ENCODE results near the gene MICA. TPM values are rescaled to one million over a fixed set of nuclear protein-coding genes. Genes with fewer than 3 reads are reported as not detected.
"Not testable (repeated sequence)": the region's sequence is repeated elsewhere in the genome, so short reads cannot be mapped to it uniquely, and the experiment has no call there.

Gene MICA
- polyA plus RNA-seq, 1 donor from 2014 or later: 9.2 TPM

DNA sequence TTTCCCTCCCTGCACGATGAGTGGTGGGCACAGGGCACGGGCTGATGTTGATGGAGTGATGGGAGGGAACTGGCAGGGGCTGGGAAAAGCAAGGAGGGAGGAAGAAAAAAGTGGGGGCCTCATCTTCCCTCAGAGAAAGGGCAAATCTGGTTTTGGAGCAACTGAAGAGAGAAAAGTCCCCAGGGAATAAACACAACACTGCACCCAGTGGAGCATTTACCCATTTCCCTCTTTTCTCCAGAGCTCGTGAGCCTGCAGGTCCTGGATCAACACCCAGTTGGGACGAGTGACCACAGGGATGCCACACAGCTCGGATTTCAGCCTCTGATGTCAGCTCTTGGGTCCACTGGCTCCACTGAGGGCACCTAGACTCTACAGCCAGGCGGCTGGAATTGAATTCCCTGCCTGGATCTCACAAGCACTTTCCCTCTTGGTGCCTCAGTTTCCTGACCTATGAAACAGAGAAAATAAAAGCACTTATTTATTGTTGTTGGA is 11.4 kb downstream of the MICA start:
- no peak overlapping the region for H3K4me3 Mint-ChIP-seq
- H3K36me3 Mint-ChIP-seq: peaks cover 15% of the 10 kb centered on the region
- H3K9me3 Mint-ChIP-seq: peaks cover 0 to 3% (median 0%) of the 10 kb centered on the region in 3 donors
- peaks cover 0 to 9% (median 4%) of the 10 kb centered on the region in 3 donors for H3K4me1 Mint-ChIP-seq
- H3K27me3 Mint-ChIP-seq: no peaks in the 10 kb centered on the region
- H3K27ac Mint-ChIP-seq: peak overlapping the region in 1 of 3 donors; percentile 50

DNA sequence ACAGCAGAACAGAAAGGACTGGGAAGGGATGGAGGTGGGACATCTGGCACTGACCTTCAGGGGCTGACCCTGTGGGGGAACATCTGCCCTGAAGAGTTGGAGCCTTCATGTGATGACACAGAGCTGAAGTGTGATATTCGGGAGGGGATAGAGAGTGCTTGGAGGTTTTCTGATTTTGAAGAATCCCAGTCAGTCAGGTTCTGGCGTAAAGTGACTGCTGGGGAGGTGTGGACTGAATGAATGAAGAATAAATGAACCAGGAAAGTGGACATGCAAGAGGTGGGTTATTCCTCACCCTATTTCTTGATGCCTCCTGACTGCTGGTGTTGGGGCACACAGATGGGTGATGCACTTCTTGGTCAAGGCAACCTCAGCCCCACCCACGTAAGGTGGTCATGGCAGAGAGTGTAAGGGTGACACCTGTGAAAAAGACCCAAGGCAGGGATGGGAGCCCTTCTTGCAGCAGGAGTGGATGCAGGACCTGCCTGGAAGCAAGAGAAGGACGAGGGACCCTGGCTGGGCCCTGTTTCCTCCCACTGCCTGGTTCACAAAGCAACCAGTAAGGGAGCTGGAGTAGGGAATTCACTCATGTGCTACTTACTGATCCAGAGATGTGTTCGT is 13.1 kb downstream of the MICA start:
- Mint-ChIP-seq H3K36me3 (peaks cover 13% of the 10 kb centered on the region), H3K4me1 (peaks cover 3 to 8% (median 8%) of the 10 kb centered on the region in 3 donors), H3K4me3 (peak overlapping the region in 1 of 4 donors; percentile 55), H3K27ac (no peak overlapping the region), H3K27me3 (no peaks in the 10 kb centered on the region), H3K9me3 (peaks cover 0 to 3% (median 0%) of the 10 kb centered on the region in 3 donors)

DNA sequence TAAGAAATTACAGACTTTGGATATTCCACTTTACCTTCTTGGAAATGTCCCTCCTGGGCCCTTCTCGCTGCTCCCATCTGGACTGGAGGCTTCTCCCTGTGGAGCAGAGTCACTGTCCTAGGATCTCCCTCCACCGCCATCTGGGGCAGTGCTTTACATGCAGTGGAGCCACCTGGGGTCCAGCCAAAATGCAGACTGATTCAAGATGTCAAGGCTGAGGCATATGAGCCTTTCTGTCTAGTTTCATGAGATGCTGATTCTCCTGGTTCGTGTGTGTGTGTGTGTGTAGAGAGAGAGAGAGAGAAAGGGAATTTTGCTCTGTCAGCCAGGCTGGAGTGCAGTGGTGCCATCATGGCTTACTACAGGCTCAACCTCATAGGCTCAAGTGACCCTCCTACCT is 14.9 kb downstream of the MICA start:
- no peak overlapping the region for H3K27ac Mint-ChIP-seq
- H3K9me3 Mint-ChIP-seq: peaks cover 0 to 3% (median 0%) of the 10 kb centered on the region in 3 donors
- H3K4me1 Mint-ChIP-seq: peaks cover 16 to 22% (median 19%) of the 10 kb centered on the region in 3 donors
- H3K27me3 Mint-ChIP-seq: no peaks in the 10 kb centered on the region
- peaks cover 13% of the 10 kb centered on the region for H3K36me3 Mint-ChIP-seq
- H3K4me3 Mint-ChIP-seq: no peak overlapping the region

DNA sequence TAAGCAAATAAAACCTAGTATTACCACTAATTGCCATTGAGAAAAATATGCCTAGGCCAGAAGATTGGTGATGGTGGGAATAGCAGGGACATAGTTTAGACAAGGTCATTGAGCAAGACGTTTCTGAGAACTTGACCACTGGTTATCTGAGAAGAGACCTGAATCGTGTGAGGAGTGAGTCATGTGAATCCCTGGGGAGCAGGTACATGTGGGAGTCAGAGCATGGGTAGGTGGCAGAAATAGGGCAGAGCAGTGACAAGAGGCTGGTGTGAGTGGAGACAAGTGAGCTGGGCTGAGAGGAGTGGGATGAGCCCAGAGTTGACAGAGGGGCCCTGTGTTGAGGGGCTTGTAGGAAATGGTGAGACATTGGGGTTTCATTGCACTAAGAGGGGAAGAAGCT is 16.4 kb downstream of the MICA start:
- Mint-ChIP-seq H3K36me3 (peaks cover 13% of the 10 kb centered on the region), H3K4me1 (peaks cover 29 to 33% (median 29%) of the 10 kb centered on the region in 3 donors), H3K4me3 (no peak overlapping the region), H3K27ac (peak overlapping the region in 1 of 3 donors; percentile 21), H3K9me3 (peaks cover 0 to 3% (median 0%) of the 10 kb centered on the region in 3 donors), H3K27me3 (no peaks in the 10 kb centered on the region)

GRCh38 chr6:31420546-31420945 is 17.2 kb downstream of the MICA start:
- no peak overlapping the region for H3K27ac Mint-ChIP-seq
- H3K4me1 Mint-ChIP-seq: peaks cover 29 to 34% (median 30%) of the 10 kb centered on the region in 3 donors

GRCh38 chr6:31422587-31422986 is 19.2 kb downstream of the MICA start:
- Mint-ChIP-seq H3K4me3 (peak overlapping the region in 2 of 4 donors; percentile 24 to 63), H3K36me3 (peaks cover 3% of the 10 kb centered on the region), H3K27ac (no peak overlapping the region), H3K9me3 (peaks cover 0 to 4% (median 1%) of the 10 kb centered on the region in 3 donors), H3K27me3 (no peaks in the 10 kb centered on the region), H3K4me1 (peaks cover 30 to 41% (median 40%) of the 10 kb centered on the region in 3 donors)

More at GRCh38 chr6:31420546-31420945, 17.2 kb downstream of the MICA start:
- Mint-ChIP-seq H3K36me3 (peaks cover 13% of the 10 kb centered on the region), H3K4me3 (no peak overlapping the region), H3K9me3 (peaks cover 0 to 3% (median 1%) of the 10 kb centered on the region in 3 donors), H3K27me3 (no peaks in the 10 kb centered on the region)

DNA sequence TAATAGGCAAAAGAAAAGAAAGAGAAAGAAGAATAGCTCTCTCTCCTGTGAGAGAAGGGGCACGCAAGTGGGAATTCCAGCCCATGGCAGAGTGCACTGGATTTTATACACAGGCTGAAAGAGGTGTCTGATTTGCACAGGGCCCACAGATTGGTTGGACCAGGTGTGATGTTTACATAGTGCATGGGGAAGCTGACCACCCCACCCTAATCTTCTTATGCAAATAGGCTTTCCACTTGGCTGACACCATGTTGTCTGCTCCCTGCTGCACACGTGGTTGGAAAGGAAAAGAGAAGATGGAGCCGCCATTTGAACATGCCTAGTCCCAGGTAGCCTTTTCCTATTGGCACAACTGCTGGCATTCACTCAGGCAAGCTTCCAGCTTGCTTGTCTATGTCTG is 20.2 kb downstream of the MICA start:
- Mint-ChIP-seq H3K4me3 (peak overlapping the region; percentile 19 to 81 (median 60)), H3K36me3 (no peaks in the 10 kb centered on the region), H3K9me3 (peaks cover 0 to 4% (median 1%) of the 10 kb centered on the region in 3 donors), H3K27ac (peak overlapping the region in 2 of 3 donors; percentile 43 to 68), H3K27me3 (no peaks in the 10 kb centered on the region), H3K4me1 (peaks cover 30 to 41% (median 40%) of the 10 kb centered on the region in 3 donors)

DNA sequence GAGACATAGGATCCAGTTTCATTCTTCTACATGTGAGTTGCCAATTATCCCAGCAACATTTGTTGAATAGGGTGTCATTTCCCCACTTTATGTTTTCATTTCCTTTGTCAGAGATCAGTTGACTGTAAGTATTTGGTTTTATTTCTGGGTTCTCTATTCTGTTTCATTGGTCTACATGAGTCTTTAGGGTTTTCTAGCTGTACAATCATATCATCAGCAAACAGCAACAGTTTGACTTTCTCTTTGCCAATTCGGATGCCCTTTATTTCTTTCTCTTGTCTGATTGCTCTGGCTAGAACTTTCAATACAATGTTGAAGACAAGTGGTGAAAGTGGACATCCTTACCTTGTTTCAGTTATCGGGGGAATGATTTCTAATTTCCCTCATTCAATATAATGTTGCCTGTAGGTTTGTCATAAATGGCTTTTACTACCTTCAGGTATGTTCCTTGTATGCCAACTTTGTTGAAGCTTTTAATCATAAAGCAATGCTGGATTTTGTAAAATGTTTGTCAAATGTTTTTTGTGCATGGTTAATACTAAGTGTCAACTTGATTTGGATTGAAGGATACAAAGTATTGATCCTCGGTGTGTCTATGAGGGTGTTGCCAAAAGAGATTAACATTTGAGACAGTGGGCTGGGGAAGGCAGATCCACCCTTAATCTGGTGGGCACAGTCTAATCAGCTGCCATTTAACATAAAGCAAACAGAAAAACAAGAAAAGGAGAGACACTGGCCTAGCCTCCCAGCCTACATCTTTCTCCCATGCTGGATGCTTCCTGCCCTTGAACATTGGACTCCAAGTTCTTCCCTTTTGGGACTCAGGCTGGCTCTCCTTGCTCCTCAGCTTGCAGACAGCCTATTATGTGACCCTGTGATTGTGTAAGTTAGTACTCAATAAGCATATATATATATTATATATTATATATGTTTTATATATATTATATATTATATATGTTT is 23.3 kb downstream of the MICA start:
- H3K4me1 Mint-ChIP-seq: peaks cover 22 to 36% (median 34%) of the 10 kb centered on the region in 3 donors
- no peaks in the 10 kb centered on the region for H3K36me3 Mint-ChIP-seq
- peaks cover 1 to 15% (median 2%) of the 10 kb centered on the region in 3 donors for H3K9me3 Mint-ChIP-seq
- no peaks in the 10 kb centered on the region for H3K27me3 Mint-ChIP-seq
- peak overlapping the region in 1 of 4 donors; percentile 58 for H3K4me3 Mint-ChIP-seq
- H3K27ac Mint-ChIP-seq: peak overlapping the region; percentile 1 to 80 (median 34)

DNA sequence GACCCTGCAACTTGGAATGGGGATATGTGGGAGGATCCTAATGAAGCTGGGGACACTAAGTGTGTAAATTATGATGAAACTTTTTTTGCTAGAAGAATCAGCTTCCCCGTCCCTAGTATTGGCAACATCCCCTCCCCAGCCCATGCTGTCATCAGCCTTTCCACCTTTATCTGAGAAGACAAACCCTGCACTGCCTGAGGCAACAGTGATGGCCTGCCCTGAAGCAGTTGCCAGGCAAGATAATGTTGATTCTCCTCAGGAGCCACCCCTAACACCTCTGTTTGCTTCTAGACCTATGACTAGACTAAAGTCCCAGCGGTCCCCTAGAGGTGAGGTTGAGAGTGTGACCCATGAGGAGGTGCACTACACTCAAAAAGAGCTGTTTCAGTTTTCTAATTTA is 27.1 kb downstream of the MICA start:
- no peaks in the 10 kb centered on the region for H3K36me3 Mint-ChIP-seq
- peak overlapping the region in 1 of 3 donors; percentile 57 for H3K27ac Mint-ChIP-seq
- H3K9me3 Mint-ChIP-seq: peaks cover 0 to 15% (median 2%) of the 10 kb centered on the region in 3 donors

DNA sequence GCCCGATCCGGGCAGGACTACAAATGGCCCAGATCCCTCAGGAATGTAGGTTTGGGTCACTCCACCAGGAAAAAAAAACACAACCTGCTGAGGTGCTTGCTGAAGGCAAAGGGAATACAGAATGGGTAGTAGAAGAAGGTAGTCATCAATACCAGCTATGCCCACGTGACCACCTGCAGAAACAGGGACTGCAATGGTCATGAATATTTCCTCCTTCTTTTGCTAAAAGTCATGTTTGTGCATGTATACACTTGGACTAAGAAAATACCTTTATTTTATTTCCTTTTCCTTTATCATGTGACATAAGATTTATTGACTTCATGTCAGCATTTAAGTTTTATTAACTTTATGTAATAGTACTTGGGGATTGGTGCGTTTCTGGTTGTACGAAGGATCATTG is 31.7 kb downstream of the MICA start:
- H3K27me3 Mint-ChIP-seq, H3K36me3 Mint-ChIP-seq: not testable (repeated sequence)

More for the DNA sequence above, 27.1 kb downstream of the MICA start:
- H3K4me3 Mint-ChIP-seq: no peak overlapping the region
- no peaks in the 10 kb centered on the region for H3K27me3 Mint-ChIP-seq
- peaks cover 0 to 12% (median 7%) of the 10 kb centered on the region in 3 donors for H3K4me1 Mint-ChIP-seq

DNA sequence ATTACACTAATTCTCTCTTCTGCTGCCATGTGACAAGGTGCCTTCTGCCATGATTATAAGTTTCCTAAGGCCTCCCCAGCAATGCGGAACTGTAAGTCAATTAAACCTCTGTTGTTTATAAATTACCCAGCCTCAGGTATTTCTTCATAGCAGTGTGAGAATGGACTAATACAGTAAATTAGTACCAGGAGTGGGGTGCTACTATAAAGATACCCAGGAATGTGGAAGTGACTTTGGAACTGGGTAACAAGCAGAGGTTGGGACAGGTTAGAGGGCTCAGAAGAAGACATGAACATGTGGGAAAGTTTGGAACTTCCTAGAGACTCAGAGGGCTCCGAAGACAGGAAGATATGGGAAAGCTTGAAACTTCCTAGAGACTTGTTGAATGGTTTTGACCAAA is 34.8 kb downstream of the MICA start:
- H3K27ac Mint-ChIP-seq: no peak overlapping the region
- H3K27me3 Mint-ChIP-seq: peaks cover 8% of the 10 kb centered on the region
- peaks cover 3 to 12% (median 9%) of the 10 kb centered on the region in 3 donors for H3K9me3 Mint-ChIP-seq
- peaks cover 3% of the 10 kb centered on the region for H3K36me3 Mint-ChIP-seq
- H3K4me3 Mint-ChIP-seq: no peak overlapping the region
- H3K4me1 Mint-ChIP-seq: peaks cover 5 to 11% (median 6%) of the 10 kb centered on the region in 3 donors

More for the DNA sequence above, 31.7 kb downstream of the MICA start:
- not testable (repeated sequence) for H3K4me3 Mint-ChIP-seq, H3K27ac Mint-ChIP-seq, H3K4me1 Mint-ChIP-seq
- peaks cover 3 to 20% (median 9%) of the 10 kb centered on the region in 3 donors for H3K9me3 Mint-ChIP-seq

- H3K4me3 Mint-ChIP-seq: no peak overlapping the region
Observed at GRCh38 chr6:31438677-31439076, 35.3 kb downstream of the MICA start.

DNA sequence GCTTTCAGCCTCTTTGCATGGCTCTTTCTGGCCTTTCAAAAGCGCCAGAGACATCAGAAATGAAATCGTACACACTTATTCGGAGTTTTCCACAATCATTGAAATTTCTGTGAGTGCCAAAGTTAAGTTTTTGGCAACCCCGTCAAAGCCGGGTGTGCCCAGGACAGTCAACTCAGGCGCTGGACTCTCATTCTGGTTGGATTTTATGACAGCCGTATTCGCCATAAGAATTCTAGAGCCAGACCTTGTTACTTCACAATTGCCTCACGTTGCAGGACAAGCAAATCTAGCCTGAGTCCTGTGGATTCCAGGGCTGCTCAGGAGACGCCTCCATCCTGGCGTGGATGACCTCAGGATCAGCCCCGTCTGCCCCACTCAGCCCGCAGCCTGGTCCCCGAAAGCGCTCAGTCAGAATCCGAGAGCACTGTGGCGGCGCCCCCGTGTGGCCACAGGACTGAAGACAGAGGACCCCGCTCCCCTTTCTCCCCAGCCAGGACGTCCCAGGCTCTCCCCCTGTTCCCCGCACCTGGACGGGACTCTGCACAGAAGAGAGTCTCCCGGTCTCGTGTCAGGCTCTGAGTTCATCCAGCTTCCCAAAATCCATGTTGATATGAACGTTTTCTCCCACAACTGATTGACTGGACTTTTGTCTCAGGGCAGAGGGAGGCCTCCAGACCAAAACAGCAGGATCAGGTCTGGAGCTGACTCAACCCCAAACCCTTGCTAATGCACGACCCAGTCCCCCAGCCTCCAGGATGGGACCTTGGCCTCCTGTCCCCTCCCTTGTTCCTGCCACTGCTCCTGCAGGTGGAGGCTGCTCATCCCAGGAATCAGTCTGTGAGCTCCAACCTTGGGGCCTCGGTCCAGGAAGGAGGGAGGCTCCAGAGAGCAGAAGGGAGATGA is 38.2 kb downstream of the MICA start:
- Mint-ChIP-seq H3K4me1 (peaks cover 7 to 13% (median 10%) of the 10 kb centered on the region in 3 donors), H3K9me3 (peaks cover 3 to 12% (median 8%) of the 10 kb centered on the region in 3 donors), H3K27ac (peak overlapping the region in 1 of 3 donors; percentile 57), H3K36me3 (peaks cover 3% of the 10 kb centered on the region), H3K4me3 (no peak overlapping the region), H3K27me3 (peaks cover 16% of the 10 kb centered on the region)

More at GRCh38 chr6:31438677-31439076, 35.3 kb downstream of the MICA start:
- no peak overlapping the region for H3K27ac Mint-ChIP-seq
- H3K36me3 Mint-ChIP-seq: peaks cover 3% of the 10 kb centered on the region
- H3K4me1 Mint-ChIP-seq: peaks cover 7 to 13% (median 10%) of the 10 kb centered on the region in 3 donors
- H3K9me3 Mint-ChIP-seq: peaks cover 3 to 12% (median 9%) of the 10 kb centered on the region in 3 donors
- H3K27me3 Mint-ChIP-seq: peaks cover 8% of the 10 kb centered on the region

- no peak overlapping the region for H3K4me3 Mint-ChIP-seq
Observed at GRCh38 chr6:31446481-31446880, 43.1 kb downstream of the MICA start.

More at GRCh38 chr6:31446481-31446880, 43.1 kb downstream of the MICA start:
- H3K27ac Mint-ChIP-seq: no peak overlapping the region
- peaks cover 14% of the 10 kb centered on the region for H3K27me3 Mint-ChIP-seq
- peaks cover 7 to 10% (median 10%) of the 10 kb centered on the region in 3 donors for H3K4me1 Mint-ChIP-seq
- H3K36me3 Mint-ChIP-seq: peaks cover 2% of the 10 kb centered on the region
- H3K9me3 Mint-ChIP-seq: peaks cover 0 to 3% (median 0%) of the 10 kb centered on the region in 3 donors
